ENCODE data around the gene SSR4.

SSR4 gene

GRCh38 chrX:153830640-153831428, 36.4 kb downstream of the SSR4 start:
- Histone ChIP-seq H3K4me2 (ENCODE audit: low read length) (no peak overlapping the region), H3K9ac (ENCODE audit: low read length) (no peak overlapping the region), H3K4me1 (ENCODE audit: insufficient read depth, low read length, severe bottlenecking) (no peaks in the 10 kb centered on the region), H3K27ac (ENCODE audit: low read depth, low read length, poor library complexity, severe bottlenecking) (no peak overlapping the region), H3K36me3 (ENCODE audit: insufficient read depth, low read length) (no peaks in the 10 kb centered on the region), H3K79me2 (ENCODE audit: insufficient read depth, low read length) (no peaks in the 10 kb centered on the region), H3K9me2 (ENCODE audit: low read depth, low read length) (no peaks in the 10 kb centered on the region), H4K20me1 (ENCODE audit: insufficient read depth, low read length) (no peaks in the 10 kb centered on the region), H3K9me3 (ENCODE audit: low read length) (no peaks in the 10 kb centered on the region), H3F3A (ENCODE audit: insufficient read depth, low read length) (no peaks in the 10 kb centered on the region), H3K4me3 (ENCODE audit: low read depth, low read length, poor library complexity, severe bottlenecking) (no peak overlapping the region), H3K27me3 (ENCODE audit: insufficient read depth, low read length) (no peaks in the 10 kb centered on the region), H2AFZ (ENCODE audit: low read length) (no peak overlapping the region)
- TF ChIP-seq EZH2 (IDR thresholded peaks at IDR 0.05; ENCODE audit: borderline replicate concordance, low read length) (no peak), CTCF (IDR thresholded peaks at IDR 0.05; ENCODE audit: low read length) (no peak)

DNA sequence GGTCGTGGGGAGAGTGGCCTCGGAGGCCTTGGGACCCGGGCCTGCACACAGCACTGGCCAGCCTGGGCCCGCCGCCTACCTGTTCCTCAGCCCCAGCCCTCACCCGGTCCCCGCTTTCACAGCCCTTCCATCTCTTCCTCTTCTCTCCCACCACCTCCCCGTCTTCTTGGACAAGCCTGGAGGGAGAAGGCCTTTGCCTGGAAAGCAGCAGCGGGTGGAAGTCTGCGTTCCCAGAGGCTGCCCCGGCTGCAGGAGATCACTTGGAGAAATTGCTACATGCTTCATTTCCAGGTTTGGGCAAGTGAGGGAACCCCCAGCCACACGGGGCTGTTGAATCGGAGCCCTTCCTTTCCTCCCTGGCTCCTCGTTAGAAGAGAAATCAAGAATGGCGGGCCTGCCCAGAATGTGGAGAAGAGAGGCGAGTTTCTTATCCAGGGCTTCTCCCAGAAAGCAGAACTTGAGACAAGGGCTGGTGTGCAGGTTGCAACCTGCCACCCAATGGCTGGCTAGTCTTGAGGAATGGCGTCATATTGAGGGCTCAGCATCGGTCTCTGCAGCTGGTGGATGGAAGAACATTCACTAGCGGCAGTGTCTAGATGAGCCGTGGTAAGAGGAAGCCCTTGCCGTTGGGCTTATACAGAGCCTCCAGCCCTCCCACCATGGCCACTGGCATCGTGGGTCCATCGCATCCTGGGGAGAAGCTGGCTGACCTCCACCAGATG, 37.1 kb downstream of the SSR4 start:
- H2AFZ ChIP-seq (ENCODE audit: low read length): no peak overlapping the region
- no peaks in the 10 kb centered on the region for H3K4me1 ChIP-seq (ENCODE audit: insufficient read depth, low read length, severe bottlenecking)

DNA sequence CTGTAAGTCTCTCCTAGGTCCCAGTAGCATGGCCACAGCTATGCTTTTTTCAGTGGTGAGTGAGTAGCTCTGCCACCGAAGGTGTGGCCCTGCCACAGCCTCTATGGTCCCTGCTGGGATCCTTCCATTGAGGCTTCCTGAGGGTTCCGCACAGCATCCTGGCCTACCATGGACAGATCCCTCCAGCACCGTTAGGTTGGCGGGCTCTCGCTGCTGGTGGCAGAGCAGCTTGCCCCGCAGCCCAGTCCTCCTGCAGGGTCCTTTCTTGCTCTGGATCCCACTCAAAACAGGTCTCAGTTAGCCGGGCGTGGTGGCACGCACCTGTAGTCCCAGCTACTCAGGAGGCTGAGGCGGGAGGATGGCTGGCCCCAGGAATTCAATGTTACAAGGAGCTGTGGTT, 38.3 kb downstream of the SSR4 start:
- no peak overlapping the region for H3K4me3 ChIP-seq (ENCODE audit: low read depth, low read length, poor library complexity, severe bottlenecking)
- H3K4me1 ChIP-seq (ENCODE audit: insufficient read depth, low read length, severe bottlenecking): no peaks in the 10 kb centered on the region
- no peaks in the 10 kb centered on the region for H3K9me3 ChIP-seq (ENCODE audit: low read length)
- no peaks in the 10 kb centered on the region for H3K27me3 ChIP-seq (ENCODE audit: insufficient read depth, low read length)
- no peak overlapping the region for H2AFZ ChIP-seq (ENCODE audit: low read length)
- no peaks in the 10 kb centered on the region for H3K79me2 ChIP-seq (ENCODE audit: insufficient read depth, low read length)
- H3K9me2 ChIP-seq (ENCODE audit: low read depth, low read length): no peaks in the 10 kb centered on the region
- H3K36me3 ChIP-seq (ENCODE audit: insufficient read depth, low read length): no peaks in the 10 kb centered on the region
- H4K20me1 ChIP-seq (ENCODE audit: insufficient read depth, low read length): no peaks in the 10 kb centered on the region
- no peak overlapping the region for H3K4me2 ChIP-seq (ENCODE audit: low read length)
- no peaks in the 10 kb centered on the region for H3F3A ChIP-seq (ENCODE audit: insufficient read depth, low read length)
- H3K27ac ChIP-seq (ENCODE audit: low read depth, low read length, poor library complexity, severe bottlenecking): no peak overlapping the region
- no peak for TF ChIP-seq CTCF (IDR thresholded peaks at IDR 0.05; ENCODE audit: low read length)
- no peak for TF ChIP-seq EZH2 (IDR thresholded peaks at IDR 0.05; ENCODE audit: borderline replicate concordance, low read length)
- no peak overlapping the region for H3K9ac ChIP-seq (ENCODE audit: low read length)

More for the DNA sequence above, 37.1 kb downstream of the SSR4 start:
- H3K27me3 ChIP-seq (ENCODE audit: insufficient read depth, low read length): no peaks in the 10 kb centered on the region
- H3K9me3 ChIP-seq (ENCODE audit: low read length): no peaks in the 10 kb centered on the region
- no peaks in the 10 kb centered on the region for H3K9me2 ChIP-seq (ENCODE audit: low read depth, low read length)
- no peak overlapping the region for H3K9ac ChIP-seq (ENCODE audit: low read length)
- TF ChIP-seq CTCF (IDR thresholded peaks at IDR 0.05; ENCODE audit: low read length): no peak
- TF ChIP-seq EZH2 (IDR thresholded peaks at IDR 0.05; ENCODE audit: borderline replicate concordance, low read length): no peak
- no peaks in the 10 kb centered on the region for H3F3A ChIP-seq (ENCODE audit: insufficient read depth, low read length)
- H4K20me1 ChIP-seq (ENCODE audit: insufficient read depth, low read length): no peaks in the 10 kb centered on the region
- H3K4me3 ChIP-seq (ENCODE audit: low read depth, low read length, poor library complexity, severe bottlenecking): no peak overlapping the region
- no peak overlapping the region for H3K27ac ChIP-seq (ENCODE audit: low read depth, low read length, poor library complexity, severe bottlenecking)
- H3K4me2 ChIP-seq (ENCODE audit: low read length): no peak overlapping the region
- H3K36me3 ChIP-seq (ENCODE audit: insufficient read depth, low read length): no peaks in the 10 kb centered on the region
- H3K79me2 ChIP-seq (ENCODE audit: insufficient read depth, low read length): no peaks in the 10 kb centered on the region
